Kidney (tissue), 14 donors: ENCODE measurements around the gene DRC1. TPM values are rescaled to one million over a fixed set of nuclear protein-coding genes. Genes with fewer than 3 reads are reported as not detected.

Source experiments
- DNase-seq, 5 donors: peaks; one replicate each; pipeline ENCODE4 v3.0.0-alpha.2; 2013 to 2020
- FAIRE-seq: peaks from 2 replicates; lab custom pipeline; 2012; peaks lifted over from hg19 to GRCh38; lab: Jason Lieb, UNC
- H3K27ac ChIP-seq, 2 donors: one replicate each; pipeline ENCODE4 v1.7.0; 2013; ENCODE audit warnings: low read depth in 2 of 2, low read length in 2 of 2, inconsistent platforms in 1 of 2
- H3K27me3 ChIP-seq: one replicate; pipeline ENCODE4 v1.7.1; 2013; ENCODE audit warnings: low read length, inconsistent platforms; ENCODE audit not compliant: control insufficient read depth, insufficient read depth
- H3K36me3 ChIP-seq, 3 donors: one replicate each; pipeline versions ENCODE4 v1.7.0 to v1.7.1; 2013; ENCODE audit warnings: low read length in 3 of 3, control low read depth in 1 of 3, inconsistent platforms in 1 of 3; ENCODE audit not compliant: insufficient read depth in 3 of 3, control insufficient read depth in 2 of 3
- H3K4me1 ChIP-seq, 3 donors: one replicate each; pipeline versions ENCODE4 v1.7.0 to v1.7.1; 2013; ENCODE audit warnings: low read length in 3 of 3, inconsistent platforms in 1 of 3, low read depth in 1 of 3; ENCODE audit not compliant: control insufficient read depth in 2 of 3, insufficient read depth in 2 of 3
- H3K4me3 ChIP-seq, 3 donors: one replicate each; pipeline versions ENCODE4 v1.7.0 to v1.8.1; 2013; ENCODE audit warnings: low read length in 3 of 3, control low read depth in 1 of 3, inconsistent platforms in 1 of 3
- H3K9ac ChIP-seq, 3 donors: one replicate each; pipeline versions ENCODE4 v1.7.0 to v1.7.1; 2013; ENCODE audit warnings: low read length in 3 of 3, control low read depth in 1 of 3, inconsistent platforms in 1 of 3
- H3K9me3 ChIP-seq, 3 donors: one replicate each; pipeline versions ENCODE4 v1.7.0 to v1.7.1; 2013; ENCODE audit warnings: low read length in 3 of 3, control low read depth in 1 of 3, inconsistent platforms in 1 of 3; ENCODE audit not compliant: control insufficient read depth in 2 of 3, insufficient read depth in 1 of 3
- CTCF ChIP-seq: IDR thresholded peaks from 3 replicates; pipeline ENCODE4 v1.5.1; 2012; ENCODE audit warnings: mild to moderate bottlenecking, moderate library complexity, borderline replicate concordance; ENCODE audit not compliant: insufficient read depth; ENCODE audit errors: extremely low read depth
- intact Hi-C: fragments of 100-400 bp; cut with DNase I; formaldehyde crosslinking; loops from one replicate; pipeline ENCODE4 v1.11.1; 2022
- polyA plus RNA-seq: library from polyadenylated mRNA; stranded (reverse); fragments of 350-450 nt; fragmentation: Illumina TruSeq; extraction: RNeasy Lipid Tissue Mini Kit (QIAGEN cat#74804); gene quantifications from one replicate; pipeline ENCODE4 v1.2.3, GENCODE V29; 2014; ENCODE audit warnings: low read depth, low replicate concordance; ENCODE audit not compliant: insufficient read depth
- total RNA-seq: library from RNA; stranded (reverse); fragmentation: NEBNext Ultra II Directional; extraction: Animal tissue kit (Norgen Biotek cat#: 25700); gene quantifications from one replicate; pipeline ENCODE4 v1.2.1, GENCODE V29; 2021
- donor health status: control.
- donor health status: control.
- donor health status: control.
- donor health status: control.
- donor health status: control.
- donor health status: DM: yes; HTN: yes; CAD: no.
- donor health status: Normal renal cell carcinoma (clear cell type).

The DRC1 gene
- total and polyA plus RNA-seq, 2 donors from 2014 or later: 0.76 TPM; not detected in 1

GRCh38 chr2:26485099-26485498 lies 83.4 kb downstream of the DRC1 start:
- TF ChIP-seq CTCF: no peak
- Histone ChIP-seq H3K36me3 (no peaks in the 10 kb centered on the region), H3K4me1 (no peaks in the 10 kb centered on the region), H3K9me3 (no peaks in the 10 kb centered on the region), H3K27me3 (no peaks in the 10 kb centered on the region), H3K4me3 (no peak overlapping the region), H3K9ac (no peak overlapping the region), H3K27ac (no peak overlapping the region)
- FAIRE-seq: no peak
- no peak for DNase-seq
- intact Hi-C loops: no loop called here

GRCh38 chr2:26485725-26486418 lies 84.2 kb downstream of the DRC1 start:
- Histone ChIP-seq H3K27me3 (no peaks in the 10 kb centered on the region), H3K9ac (no peak overlapping the region), H3K36me3 (no peaks in the 10 kb centered on the region), H3K4me1 (no peaks in the 10 kb centered on the region), H3K9me3 (no peaks in the 10 kb centered on the region), H3K4me3 (no peak overlapping the region), H3K27ac (no peak overlapping the region)
- TF ChIP-seq CTCF: no peak
- intact Hi-C loops: no loop called here
- FAIRE-seq (no peak), DNase-seq (no peak)

GRCh38 chr2:26486789-26487188 lies 85.1 kb downstream of the DRC1 start:
- no peak overlapping the region for H3K27ac ChIP-seq
- intact Hi-C loops: no loop called here
- no peaks in the 10 kb centered on the region for H3K4me1 ChIP-seq
- TF ChIP-seq CTCF: no peak
- H3K9ac ChIP-seq: no peak overlapping the region
- H3K27me3 ChIP-seq: no peaks in the 10 kb centered on the region
- H3K4me3 ChIP-seq: no peak overlapping the region
- H3K9me3 ChIP-seq: no peaks in the 10 kb centered on the region
- FAIRE-seq (no peak), DNase-seq (no peak)
- no peaks in the 10 kb centered on the region for H3K36me3 ChIP-seq
